Heart left ventricle (tissue), 16 donors: ENCODE measurements around the gene RAD54L. TPM values are rescaled to one million over a fixed set of nuclear protein-coding genes. Genes with fewer than 3 reads are reported as not detected.
A peak's percentile ranks its signal among the peaks of the same experiment; 100 is the strongest.

Experiments used
- ATAC-seq, 4 donors: fragments of 200-7000 bp; cut with Tn5 transposase; one replicate each; pipeline ENCODE4 v1.9.1; 2020 to 2022; ENCODE audit warnings: moderate library complexity in 4 of 4, mild to moderate bottlenecking in 3 of 4, moderate number of reproducible peaks in 1 of 4
- DNase-seq, 5 donors: peaks; one replicate each; pipeline ENCODE4 v3.0.0-alpha.2; 2020
- H3K27ac ChIP-seq, 12 donors: fragments of 200-600 bp; sonication (generic) in 4 of 12; one replicate each; pipeline versions ENCODE4 v1.5.0 to v1.8.0; 2016 to 2022; ENCODE audit warnings: mild to moderate bottlenecking in 2 of 12
- H3K27me3 ChIP-seq, 9 donors: fragments of 200-600 bp; sonication (generic) in 2 of 9; one replicate each; pipeline versions ENCODE4 v1.5.1 to v1.8.0; 2016 to 2022; ENCODE audit warnings: mild to moderate bottlenecking in 3 of 9
- H3K36me3 ChIP-seq, 9 donors: fragments of 200-600 bp; sonication (generic) in 2 of 9; one replicate each; pipeline versions ENCODE4 v1.5.0 to v1.8.0; 2018 to 2022; ENCODE audit warnings: mild to moderate bottlenecking in 2 of 9
- H3K4me1 ChIP-seq, 12 donors: fragments of 200-600 bp; sonication (generic) in 4 of 12; one replicate each; pipeline versions ENCODE4 v1.5.0 to v1.8.0; 2016 to 2022; ENCODE audit warnings: mild to moderate bottlenecking in 3 of 12
- H3K4me3 ChIP-seq, 12 donors: fragments of 200-600 bp; sonication (generic) in 4 of 12; one replicate each; pipeline versions ENCODE4 v1.5.0 to v1.8.0; 2017 to 2022; ENCODE audit warnings: mild to moderate bottlenecking in 9 of 12, moderate library complexity in 4 of 12
- H3K9me3 ChIP-seq, 12 donors: fragments of 200-600 bp; sonication (generic) in 4 of 12; one replicate each; pipeline versions ENCODE4 v1.5.0 to v1.8.0; 2016 to 2022; ENCODE audit warnings: mild to moderate bottlenecking in 1 of 12
- CTCF ChIP-seq, 12 donors: fragments of 200-600 bp; sonication (generic) in 4 of 12; IDR thresholded peaks; one replicate each; pipeline versions ENCODE4 v1.5.0 to v1.8.0; 2018 to 2022; ENCODE audit warnings: antibody characterized with exemption in 12 of 12, mild to moderate bottlenecking in 5 of 12
- POLR2A ChIP-seq, 2 donors: fragments of 450-650 bp; IDR thresholded peaks; one replicate each; pipeline ENCODE4 v1.6.1; 2017; ENCODE audit warnings: antibody characterized with exemption in 2 of 2, mild to moderate bottlenecking in 2 of 2, moderate library complexity in 2 of 2
- WGBS, 4 donors: extraction: QIAGEN DNeasy Blood & Tissue Kit in 2 of 4; methylation state at CpG; one replicate each; pipeline versions ENCODE4 v1.1.5 to v1.1.7; 2013 to 2018; 5-methylcytosine and 5-hydroxymethylcytosine counted together
- intact Hi-C, 10 donors: fragments of 100-400 bp; cut with DNase I; formaldehyde crosslinking; loops; one replicate each; pipeline versions ENCODE4 v1.11.1 to v1.14.2; 2022
- polyA plus RNA-seq, 2 donors: library from polyadenylated mRNA; stranded (reverse); fragments of 200-250 nt; gene quantifications; one replicate each; pipeline ENCODE4 v1.2.3, GENCODE V29; 2013
- total RNA-seq, 9 donors: library from RNA; depleted of rRNA in 2 of 9; stranded (reverse); fragments of >200 nt in 2 of 9; fragmentation: NEBNext Ultra II Directional in 3 of 9; extraction: Animal tissue kit (Norgen Biotek cat#: 25700) in 3 of 9; gene quantifications; one replicate each; pipeline versions ENCODE4 v1.1.0 to v1.2.4, GENCODE V29; 2016 to 2023
- donor health status: ischemic (EF 13 %, LVEDD 7.1; RV severe dilation, severe dysfunction).
- donor health status: healthy with polysubstance abuse.
- donor health status: DM: no; HTN: yes; CAD: no.
- donor health status: DM: no; HTN: no; CAD: no.
- donor health status: ischemic (EF 25% LVEDD 6.9; RV normal size, moderate dysfunction).
- donor health status: ischemic (EF 25% LVEDD 5.7; RV mildly dilated, moderate dysfunction).
- donor health status: healthy.
- donor health status: DM: yes; HTN: yes; CAD: no.
- donor health status: ischemic (EF 35%, LVEDD 5.7; RV mildly dilated, moderate dysfunction).
- donor health status: nonischemic (EF 11% LVEDD 7.7; RV severe dilation, severe dysfunction).
- donor health status: DM: yes; HTN: yes; CAD: no.
- donor health status: PGD.
- donor health status: ischemic (EF 29% LVEDD 5.4; RV normal size, mild dysfunction).
- donor health status: nonischemic (EF 23%, LVEDD 6.1; RV moderate dilation, normal function).

Gene RAD54L
- total and polyA plus RNA-seq, 11 donors, result 0.30 to 4.0 (median 0.72) TPM; not detected in 1

DNA sequence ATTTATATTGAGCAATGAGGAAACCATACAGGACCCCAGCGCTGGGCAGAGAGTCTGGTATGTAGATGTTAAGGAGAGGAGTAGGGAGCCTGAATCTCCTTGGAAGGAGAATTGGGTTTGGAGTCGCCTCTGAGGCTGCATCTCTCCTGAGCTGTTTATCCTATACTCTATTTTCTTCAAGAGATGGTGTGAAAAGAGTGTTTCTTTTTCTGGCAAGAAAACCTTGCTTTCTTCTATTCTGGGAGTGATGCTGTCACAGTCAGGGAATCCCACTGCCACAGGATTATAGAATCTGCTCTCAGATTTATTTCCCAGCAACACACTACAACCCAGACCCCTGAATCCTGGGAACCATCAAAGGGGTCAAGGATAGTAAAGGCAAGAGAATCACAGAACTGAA is 41.2 kb upstream of the RAD54L start:
- no peaks in the 10 kb centered on the region for H3K27me3 ChIP-seq
- DNase-seq, result no peak
- no peak for TF ChIP-seq CTCF (IDR thresholded peaks at IDR 0.05)
- no peak for TF ChIP-seq POLR2A (IDR thresholded peaks at IDR 0.05)
- WGBS, 4 donors, result 75 to 89% (median 85%) methylated on average over 2 of the region's 2 CpGs
- H3K36me3 ChIP-seq, result peaks cover 0 to 23% (median 0%) of the 10 kb centered on the region in 9 donors
- ATAC-seq, result no peak
- peaks cover 0 to 40% (median 29%) of the 10 kb centered on the region in 12 donors for H3K4me1 ChIP-seq
- no peaks in the 10 kb centered on the region for H3K9me3 ChIP-seq
- peak overlapping the region; percentile 60 to 99 (median 92) for H3K27ac ChIP-seq
- intact Hi-C loops, result no loop called here
- H3K4me3 ChIP-seq, result no peak overlapping the region

- DNase-seq, result no peak
- WGBS, 4 donors, result 90 to 99% (median 94%) methylated on average over 3 of the region's 3 CpGs
- H3K36me3 ChIP-seq, result peaks cover 0 to 23% (median 0%) of the 10 kb centered on the region in 9 donors
- ATAC-seq, result no peak
- H3K27me3 ChIP-seq, result no peaks in the 10 kb centered on the region
- TF ChIP-seq POLR2A (IDR thresholded peaks at IDR 0.05) (no peak), CTCF (IDR thresholded peaks at IDR 0.05) (no peak)
- intact Hi-C loops, result no loop called here
- H3K27ac ChIP-seq, result peak overlapping the region in 1 of 12 donors; percentile 37
- no peaks in the 10 kb centered on the region for H3K9me3 ChIP-seq
- H3K4me1 ChIP-seq, result peaks cover 0 to 19% (median 12%) of the 10 kb centered on the region in 12 donors
- H3K4me3 ChIP-seq, result no peak overlapping the region
These were observed 37.0 kb upstream of the RAD54L start for GRCh38 chr1:46210561-46210960.

- Histone ChIP-seq H3K27ac (peak overlapping the region in 2 of 12 donors; percentile 34 to 37), H3K4me3 (no peak overlapping the region), H3K36me3 (peaks cover 0 to 23% (median 0%) of the 10 kb centered on the region in 9 donors), H3K9me3 (no peaks in the 10 kb centered on the region), H3K4me1 (peaks cover 0 to 14% (median 7%) of the 10 kb centered on the region in 12 donors), H3K27me3 (no peaks in the 10 kb centered on the region)
- peak in 1 of 4 donors; percentile 32 for ATAC-seq
- intact Hi-C loops, result no loop called here
- TF ChIP-seq POLR2A (IDR thresholded peaks at IDR 0.05) (no peak), CTCF (IDR thresholded peaks at IDR 0.05) (no peak)
- DNase-seq, result no peak
- 44 to 70% (median 52%) methylated on average over 2 of the region's 2 CpGs for WGBS, 4 donors
These were observed 36.5 kb upstream of the RAD54L start for GRCh38 chr1:46211051-46211450.

DNA sequence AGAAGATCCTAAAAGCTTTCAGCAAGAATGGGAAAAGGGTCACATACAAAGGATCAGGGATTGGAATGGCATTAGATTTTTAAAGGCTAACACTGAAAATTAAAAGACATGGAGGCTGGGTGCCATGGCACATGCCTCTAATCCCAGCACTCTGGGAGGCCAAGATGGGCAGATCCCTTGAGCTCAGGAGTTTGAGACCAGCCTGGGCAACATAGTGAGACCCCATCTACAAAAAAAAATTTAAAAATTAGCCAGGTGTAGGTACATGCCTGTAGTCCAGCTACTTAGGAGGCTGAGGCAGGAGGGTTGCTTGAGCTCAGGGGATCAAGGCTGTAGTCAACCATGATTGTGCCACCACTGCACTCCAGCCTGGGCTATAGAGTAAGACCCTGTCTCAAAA is 32.1 kb upstream of the RAD54L start:
- H3K4me3 ChIP-seq, result no peak overlapping the region
- no peaks in the 10 kb centered on the region for H3K27me3 ChIP-seq
- no peaks in the 10 kb centered on the region for H3K9me3 ChIP-seq
- H3K27ac ChIP-seq, result no peak overlapping the region
- ATAC-seq (no peak), DNase-seq (no peak)
- TF ChIP-seq CTCF (IDR thresholded peaks at IDR 0.05) (no peak), POLR2A (IDR thresholded peaks at IDR 0.05) (no peak)
- peaks cover 0 to 19% (median 0%) of the 10 kb centered on the region in 9 donors for H3K36me3 ChIP-seq
- intact Hi-C loops, result no loop called here
- peaks cover 0 to 3% (median 0%) of the 10 kb centered on the region in 12 donors for H3K4me1 ChIP-seq
